Endothelial cell of umbilical vein (primary cell): ENCODE measurements around the gene TRERF1. TPM values are rescaled to one million over a fixed set of nuclear protein-coding genes. Genes with fewer than 3 reads are reported as not detected.

ENCODE experiments used
- BruUV-seq: library from RNA; stranded (reverse); fragments of 400-500 nt; replicated peaks from 2 replicates; lab custom pipeline; 2021; lab: Mats Ljungman, UMichigan
- CTCF ChIA-PET: fragments of 300-600, 350-600 bp; sonication (Branson Sonifier 250); formaldehyde crosslinking; loops from one replicate; lab custom pipeline; 2021; ENCODE audit warnings: antibody characterized with exemption, inconsistent platforms; lab: Charles Lee
- POLR2A ChIA-PET: fragments of 300-600, 350-600 bp; sonication (Branson Sonifier 250); formaldehyde crosslinking; loops from one replicate; lab custom pipeline; 2021; ENCODE audit warnings: antibody characterized with exemption, inconsistent platforms; lab: Charles Lee
- DNase-seq: peaks from one replicate; pipeline ENCODE4 v3.0.0-alpha.2; 2011; ENCODE audit warnings: low read depth, low spot score
- FAIRE-seq: peaks from 2 replicates; lab custom pipeline; 2011; peaks lifted over from hg19 to GRCh38; lab: Jason Lieb, UNC
- H2AFZ ChIP-seq: 2 replicates; pipeline ENCODE4 v1.6.0; 2012; ENCODE audit warnings: low read depth, low read length, control low read depth, inconsistent platforms
- H3K27ac ChIP-seq: 2 replicates; pipeline ENCODE4 v1.5.1; 2011; ENCODE audit warnings: low read depth, mild to moderate bottlenecking, control low read depth, low read length, moderate library complexity; ENCODE audit not compliant: insufficient read depth
- H3K27me3 ChIP-seq, 2 experiments: 2 replicates each; pipeline versions ENCODE4 v1.6.0 to v1.6.1; 2011; ENCODE audit warnings: low read length in 2 of 2, mixed read lengths in 1 of 2; ENCODE audit not compliant: control insufficient read depth in 2 of 2, insufficient read depth in 2 of 2
- H3K36me3 ChIP-seq, 2 experiments: 2 replicates in 1 of 2; 3 replicates in 1 of 2; pipeline ENCODE4 v1.5.1; 2011; ENCODE audit warnings: low read length in 2 of 2, mild to moderate bottlenecking in 1 of 2, moderate library complexity in 1 of 2; ENCODE audit not compliant: control insufficient read depth in 2 of 2, insufficient read depth in 2 of 2; ENCODE audit errors: extremely low read depth in 1 of 2
- H3K4me1 ChIP-seq: 3 replicates; pipeline ENCODE4 v1.5.1; 2011; ENCODE audit warnings: mild to moderate bottlenecking, low read length; ENCODE audit not compliant: control insufficient read depth, insufficient read depth; ENCODE audit errors: extremely low read depth
- H3K4me2 ChIP-seq: 2 replicates; pipeline ENCODE4 v1.6.1; 2011; ENCODE audit warnings: low read length, control low read depth, mixed read lengths; ENCODE audit not compliant: insufficient read depth
- H3K4me3 ChIP-seq, 3 experiments: fragments of 200-600 bp in 1 of 3; sonication (generic), shearing (Covaris generic) in 1 of 3; replicated peaks in 1 of 3; 2 replicates each; pipeline ENCODE4 v1.5.1; 2011 to 2016; ENCODE audit warnings: control low read depth in 3 of 3, low read length in 3 of 3, mild to moderate bottlenecking in 2 of 3, inconsistent platforms in 1 of 3, low read depth in 1 of 3, moderate library complexity in 1 of 3; ENCODE audit not compliant: insufficient read depth in 1 of 3
- H3K79me2 ChIP-seq: 2 replicates; pipeline ENCODE4 v1.6.0; 2012; ENCODE audit warnings: low read length, inconsistent platforms; ENCODE audit not compliant: control insufficient read depth, insufficient read depth
- H3K9ac ChIP-seq: replicated peaks from 2 replicates; pipeline ENCODE3; 2011; ENCODE audit warnings: low read length, control low read depth; ENCODE audit not compliant: insufficient read depth; ENCODE audit errors: extremely low read depth
- H3K9me1 ChIP-seq: replicated peaks from 3 replicates; pipeline ENCODE4 v1.6.0; 2011; ENCODE audit warnings: mild to moderate bottlenecking, low read length; ENCODE audit not compliant: control insufficient read depth, insufficient read depth; ENCODE audit errors: extremely low read depth
- H3K9me3 ChIP-seq: replicated peaks from 2 replicates; pipeline ENCODE4 v1.5.1; 2012; ENCODE audit warnings: low read length, inconsistent platforms; ENCODE audit not compliant: control insufficient read depth, insufficient read depth
- H4K20me1 ChIP-seq: replicated peaks from 2 replicates; pipeline ENCODE3; 2011; ENCODE audit warnings: mild to moderate bottlenecking, low read length; ENCODE audit not compliant: control insufficient read depth, insufficient read depth; ENCODE audit errors: extremely low read depth
- CTCF ChIP-seq, 2 donors: IDR thresholded peaks; 1 replicate in 1 of 2; 2 replicates in 1 of 2; pipeline ENCODE4 v1.5.1; 2011; ENCODE audit warnings: low read length in 2 of 2, mild to moderate bottlenecking in 2 of 2, moderate library complexity in 2 of 2, control low read depth in 1 of 2, inconsistent platforms in 1 of 2, low read depth in 1 of 2; ENCODE audit not compliant: insufficient read depth in 1 of 2; ENCODE audit errors: extremely low read depth in 1 of 2
- FOS ChIP-seq: IDR thresholded peaks from 2 replicates; pipeline ENCODE4 v1.6.1; 2011; ENCODE audit warnings: mild to moderate bottlenecking, low read length, moderate library complexity, borderline replicate concordance; ENCODE audit not compliant: insufficient read depth
- GATA2 ChIP-seq: IDR thresholded peaks from 2 replicates; pipeline ENCODE4 v1.7.0; 2011; ENCODE audit warnings: low read depth, mild to moderate bottlenecking, moderate library complexity, mixed read lengths, low read length; ENCODE audit not compliant: insufficient read length, insufficient read depth
- MAX ChIP-seq: IDR thresholded peaks from 2 replicates; pipeline ENCODE4 v1.6.1; 2011; ENCODE audit not compliant: insufficient read depth, insufficient read length
- MYC ChIP-seq: IDR thresholded peaks from one replicate; pipeline ENCODE4 v1.6.1; 2011; ENCODE audit warnings: mild to moderate bottlenecking, low read depth, low read length
- POLR2AphosphoS5 ChIP-seq: IDR thresholded peaks from 2 replicates; pipeline ENCODE4 v1.6.1; 2012; ENCODE audit warnings: low read depth, mild to moderate bottlenecking, control low read depth, low read length, moderate library complexity; ENCODE audit not compliant: insufficient read depth
- dilution Hi-C: fragments of 300-500 bp; cut with MboI; formaldehyde crosslinking; loops from one replicate; pipeline ENCODE4 v1.15.0; 2019; ENCODE audit warnings: low sequenced_read_pairs; ENCODE audit not compliant: extremely low pct_ligation_motif_present
- intact Hi-C: fragments of 100-400 bp; cut with micrococcal nuclease; formaldehyde crosslinking; loops from one replicate; pipeline ENCODE4 v1.10.0; 2022
- polyA plus RNA-seq, 4 experiments: library from polyadenylated mRNA; depleted of rRNA in 3 of 4; stranded (reverse) in 3 of 4; unstranded in 1 of 4; fragments of >200 nt; gene quantifications; 2 replicates each; pipeline versions ENCODE4 v1.2.1 to v1.2.3, GENCODE V29; 2011 to 2012; ENCODE audit warnings: missing spikeins in 1 of 4
- total RNA-seq: library from RNA; stranded (reverse); gene quantifications from 2 replicates; pipeline ENCODE4 v1.2.3, GENCODE V29; 2021

The TRERF1 gene
- total and polyA plus RNA-seq, 2 donors (not counting 3 experiments of a cell fraction or from before 2014, with no cell fraction given) = 0.73 to 5.5 TPM

- H3K79me2 ChIP-seq = no peaks in the 10 kb centered on the region
- no peaks in the 10 kb centered on the region for H3K4me1 ChIP-seq
- no peaks in the 10 kb centered on the region for H4K20me1 ChIP-seq
- POLR2A ChIA-PET = no interaction called here
- DNase-seq = no peak
- no peak overlapping the region for H3K9ac ChIP-seq
- TF ChIP-seq MAX (no peak), MYC (no peak), POLR2AphosphoS5 (no peak), GATA2 (no peak), FOS (no peak), CTCF (IDR thresholded peaks at IDR 0.05; ENCODE audit: extremely low read depth in 1 of 2, insufficient read depth in 1 of 2, low read depth in 1 of 2, low read length in 2 of 2) (no peak)
- H2AFZ ChIP-seq = no peak overlapping the region
- intact Hi-C loops (no loop called here), dilution Hi-C loops (no loop called here)
- FAIRE-seq = no peak
- no peak overlapping the region for H3K27ac ChIP-seq
- CTCF ChIA-PET = no interaction called here
- no peak overlapping the region for H3K4me3 ChIP-seq
- no peaks in the 10 kb centered on the region for H3K9me3 ChIP-seq
- peaks cover 0 to 9% of the 10 kb centered on the region in 2 experiments for H3K27me3 ChIP-seq
- no TSS peak for BruUV-seq
- H3K36me3 ChIP-seq = no peaks in the 10 kb centered on the region
- H3K4me2 ChIP-seq = no peak overlapping the region
- no peaks in the 10 kb centered on the region for H3K9me1 ChIP-seq
Measured at GRCh38 chr6:42304053-42304712, 147.5 kb downstream of the TRERF1 start.
